ENCODE measurements around the gene RUFY4. TPM values are rescaled to one million over a fixed set of nuclear protein-coding genes. Genes with fewer than 3 reads are reported as not detected.
A peak's percentile ranks its signal among the peaks of the same experiment; 100 is the strongest.

Gene RUFY4
- total RNA-seq, 4 donors from 2014 or later = 0.11 TPM; not detected in 3

- Histone ChIP-seq H3K9me3 (no peaks in the 10 kb centered on the region), H3K4me1 (peaks cover 0 to 10% (median 9%) of the 10 kb centered on the region in 4 donors), H3K36me3 (no peaks in the 10 kb centered on the region), H3K27ac (replicated peaks in 1 of 4) (no peak overlapping the region), H3K27me3 (peaks cover 0 to 11% (median 0%) of the 10 kb centered on the region in 4 donors), H3K4me3 (no peak overlapping the region)
- TF ChIP-seq EP300 (IDR thresholded peaks at IDR 0.05) (no peak), POLR2AphosphoS5 (IDR thresholded peaks at IDR 0.05) (no peak), CTCF (IDR thresholded peaks at IDR 0.05) (no peak), POLR2A (IDR thresholded peaks at IDR 0.05; ENCODE audit: low read depth) (no peak)
- DNase-seq (ENCODE audit: extremely low spot score) = no peak
- WGBS = 96% methylated on average over 2 of the region's 4 CpGs
- intact Hi-C loops (cut with DNase I) = no loop called here
Observed at GRCh38 chr2:218073185-218073584, 4.1 kb downstream of the RUFY4 start.

GRCh38 chr2:218074031-218074430 lies 5.0 kb downstream of the RUFY4 start:
- TF ChIP-seq CTCF (IDR thresholded peaks at IDR 0.05) = peak in 2 of 3 experiments; percentile 16 to 28
- TF ChIP-seq EP300 (IDR thresholded peaks at IDR 0.05) = no peak
- DNase-seq (ENCODE audit: extremely low spot score) = peak; percentile 90
- Histone ChIP-seq H3K27ac (replicated peaks in 1 of 4) (no peak overlapping the region), H3K27me3 (peaks cover 0 to 5% (median 0%) of the 10 kb centered on the region in 4 donors), H3K9me3 (no peaks in the 10 kb centered on the region), H3K4me3 (no peak overlapping the region), H3K4me1 (peaks cover 0 to 3% (median 3%) of the 10 kb centered on the region in 4 donors), H3K36me3 (no peaks in the 10 kb centered on the region)
- intact Hi-C loops (cut with DNase I) = no loop called here
- WGBS = 71% methylated on average over 7 of the region's 7 CpGs

- no peaks in the 10 kb centered on the region for H3K9me3 ChIP-seq
- intact Hi-C loops (cut with DNase I) = no loop called here
- no peaks in the 10 kb centered on the region for H3K4me1 ChIP-seq
- TF ChIP-seq EP300 (IDR thresholded peaks at IDR 0.05) = no peak
- TF ChIP-seq POLR2AphosphoS5 (IDR thresholded peaks at IDR 0.05) = no peak
- TF ChIP-seq POLR2A (IDR thresholded peaks at IDR 0.05; ENCODE audit: low read depth) = no peak
- no peak for TF ChIP-seq CTCF (IDR thresholded peaks at IDR 0.05)
- no peak overlapping the region for H3K4me3 ChIP-seq
- H3K27me3 ChIP-seq = peaks cover 0 to 5% (median 0%) of the 10 kb centered on the region in 4 donors
- 86% methylated on average over 5 of the region's 10 CpGs for WGBS
- no peak overlapping the region for H3K27ac ChIP-seq (replicated peaks in 1 of 4)
- H3K36me3 ChIP-seq = no peaks in the 10 kb centered on the region
- peak; percentile 88 for DNase-seq (ENCODE audit: extremely low spot score)
Observed at GRCh38 chr2:218075975-218076811, 7.1 kb downstream of the RUFY4 start.

- WGBS = 81% methylated on average over 6 of the region's 9 CpGs
- Histone ChIP-seq H3K4me1 (no peaks in the 10 kb centered on the region), H3K27me3 (peaks cover 0 to 5% (median 0%) of the 10 kb centered on the region in 4 donors), H3K36me3 (no peaks in the 10 kb centered on the region), H3K4me3 (no peak overlapping the region), H3K9me3 (no peaks in the 10 kb centered on the region), H3K27ac (replicated peaks in 1 of 4) (no peak overlapping the region)
- intact Hi-C loops (cut with DNase I) = no loop called here
- peak; percentile 88 for DNase-seq (ENCODE audit: extremely low spot score)
- no peak for TF ChIP-seq POLR2A (IDR thresholded peaks at IDR 0.05; ENCODE audit: low read depth)
Observed at GRCh38 chr2:218077464-218078216, 8.6 kb downstream of the RUFY4 start.

All from esophagus muscularis mucosa (tissue), 4 donors.